H1 (cell line): ENCODE measurements around the gene BRICD5. TPM values are rescaled to one million over a fixed set of nuclear protein-coding genes. Genes with fewer than 3 reads are reported as not detected.
A peak's percentile ranks its signal among the peaks of the same experiment; 100 is the strongest.

Source experiments
- CTCF ChIA-PET: fragments of 300-600 bp; sonication (Branson Sonifier 250); formaldehyde crosslinking; loops from one replicate; lab custom pipeline; 2021; ENCODE audit not compliant: partially characterized antibody; lab: Charles Lee
- POLR2A ChIA-PET: fragments of 300-600 bp; sonication (Branson Sonifier 250); formaldehyde crosslinking; loops from one replicate; lab custom pipeline; 2021; ENCODE audit warnings: inconsistent platforms; ENCODE audit not compliant: partially characterized antibody; lab: Charles Lee
- DNase-seq, 2 experiments: peaks; one replicate each; pipeline versions ENCODE4 v3.0.0 to v3.0.0-alpha.2; 2010 to 2022; ENCODE audit warnings: low spot score in 2 of 2, low read depth in 1 of 2, mixed read lengths in 1 of 2
- FAIRE-seq: peaks from 2 replicates; lab custom pipeline; 2011; peaks lifted over from hg19 to GRCh38; lab: Jason Lieb, UNC
- H2AFZ ChIP-seq: 2 replicates; pipeline ENCODE4 v1.8.1; 2012; ENCODE audit warnings: low read length, inconsistent platforms
- H2AK5ac ChIP-seq: 2 replicates; pipeline ENCODE4 v1.6.1; 2013; ENCODE audit warnings: low read depth, low read length
- H2BK120ac ChIP-seq: replicated peaks from 2 replicates; pipeline ENCODE3; 2013; ENCODE audit warnings: low read depth, low read length, inconsistent platforms
- H2BK12ac ChIP-seq: 2 replicates; pipeline ENCODE4 v1.6.1; 2013; ENCODE audit warnings: low read depth, low read length
- H2BK15ac ChIP-seq: 2 replicates; pipeline ENCODE4 v1.6.1; 2013; ENCODE audit warnings: low read length
- H2BK20ac ChIP-seq: 2 replicates; pipeline ENCODE4 v1.6.1; 2013; ENCODE audit warnings: low read length
- H2BK5ac ChIP-seq: 2 replicates; pipeline ENCODE4 v1.6.1; 2013; ENCODE audit warnings: low read depth, low read length
- H3K14ac ChIP-seq: 2 replicates; pipeline ENCODE4 v1.6.1; 2013; ENCODE audit warnings: inconsistent platforms; ENCODE audit not compliant: insufficient read length
- H3K18ac ChIP-seq: 2 replicates; pipeline ENCODE4 v1.6.1; 2013; ENCODE audit warnings: low read length; ENCODE audit errors: extremely low read depth
- H3K23ac ChIP-seq: 2 replicates; pipeline ENCODE4 v1.6.1; 2013; ENCODE audit warnings: inconsistent platforms; ENCODE audit not compliant: insufficient read length
- H3K23me2 ChIP-seq: 2 replicates; pipeline ENCODE4 v1.6.1; 2013; ENCODE audit warnings: low read depth, low read length
- H3K27ac ChIP-seq: 2 replicates; pipeline ENCODE4 v1.6.1; 2011; ENCODE audit warnings: low read depth, low read length, inconsistent platforms
- H3K27me3 ChIP-seq, 4 experiments: replicated peaks in 1 of 4; 1 replicate in 1 of 4; 2 replicates in 3 of 4; pipeline versions ENCODE4 v1.6.1 to v1.8.1; 2011 to 2013; ENCODE audit warnings: low read length in 3 of 4, mild to moderate bottlenecking in 3 of 4, inconsistent platforms in 2 of 4, mixed read lengths in 2 of 4, moderate library complexity in 1 of 4; ENCODE audit not compliant: control insufficient read depth in 3 of 4, insufficient read depth in 3 of 4; ENCODE audit errors: extremely low read depth in 1 of 4
- H3K36me3 ChIP-seq, 4 experiments: 2 replicates each; pipeline versions ENCODE4 v1.6.1 to v1.8.1; 2011 to 2013; ENCODE audit warnings: mild to moderate bottlenecking in 4 of 4, low read length in 3 of 4, moderate library complexity in 2 of 4, control low read depth in 1 of 4, inconsistent platforms in 1 of 4; ENCODE audit not compliant: insufficient read depth in 4 of 4, control insufficient read depth in 2 of 4
- H3K4ac ChIP-seq: replicated peaks from 2 replicates; pipeline ENCODE3; 2013; ENCODE audit warnings: low read length, low read depth, mixed read lengths, inconsistent platforms; ENCODE audit not compliant: insufficient read length
- H3K4me1 ChIP-seq, 4 experiments: replicated peaks in 1 of 4; 1 replicate in 1 of 4; 2 replicates in 3 of 4; pipeline versions ENCODE4 v1.6.1 to v1.8.1; 2011 to 2013; ENCODE audit warnings: low read length in 3 of 4, inconsistent platforms in 2 of 4, mixed read lengths in 1 of 4; ENCODE audit not compliant: insufficient read depth in 4 of 4, control insufficient read depth in 3 of 4
- H3K4me2 ChIP-seq, 2 experiments: 2 replicates each; pipeline versions ENCODE4 v1.6.1 to v1.8.1; 2011 to 2013; ENCODE audit warnings: low read depth in 2 of 2, low read length in 2 of 2, control low read depth in 1 of 2, inconsistent platforms in 1 of 2, mild to moderate bottlenecking in 1 of 2; ENCODE audit not compliant: insufficient read depth in 1 of 2
- H3K4me3 ChIP-seq, 4 experiments: fragments of 200-600, 300-600 bp in 1 of 4; sonication (generic), shearing (Covaris generic), sonication (Bioruptor Twin) in 1 of 4; 2 replicates each; pipeline versions ENCODE4 v1.5.1 to v1.8.1; 2011 to 2016; ENCODE audit warnings: low read length in 4 of 4, low read depth in 3 of 4, control low read depth in 2 of 4, inconsistent platforms in 2 of 4, mild to moderate bottlenecking in 2 of 4, mixed read lengths in 1 of 4, moderate library complexity in 1 of 4; ENCODE audit not compliant: insufficient read depth in 2 of 4; ENCODE audit errors: extremely low read depth in 1 of 4
- H3K56ac ChIP-seq: replicated peaks from 2 replicates; pipeline ENCODE3; 2013; ENCODE audit warnings: low read depth, mild to moderate bottlenecking, mixed read lengths, low read length, inconsistent platforms; ENCODE audit not compliant: insufficient read length
- H3K79me1 ChIP-seq: 2 replicates; pipeline ENCODE4 v1.6.1; 2013; ENCODE audit warnings: low read depth, low read length, control low read depth
- H3K79me2 ChIP-seq, 2 experiments: 2 replicates each; pipeline versions ENCODE4 v1.6.1 to v1.8.1; 2012 to 2013; ENCODE audit warnings: low read length in 2 of 2, mild to moderate bottlenecking in 2 of 2, inconsistent platforms in 1 of 2; ENCODE audit not compliant: insufficient read depth in 2 of 2, control insufficient read depth in 1 of 2
- H3K9ac ChIP-seq, 4 experiments: replicated peaks in 1 of 4; 1 replicate in 1 of 4; 2 replicates in 3 of 4; pipeline versions ENCODE4 v1.6.1 to v1.8.1; 2011 to 2013; ENCODE audit warnings: low read depth in 3 of 4, low read length in 3 of 4, control low read depth in 2 of 4, mild to moderate bottlenecking in 2 of 4, moderate library complexity in 2 of 4, inconsistent platforms in 1 of 4; ENCODE audit errors: extremely low read depth in 1 of 4
- H3K9me3 ChIP-seq, 2 experiments: 2 replicates each; pipeline versions ENCODE4 v1.6.1 to v1.8.1; 2012 to 2013; ENCODE audit warnings: mild to moderate bottlenecking in 2 of 2, moderate library complexity in 2 of 2, control low read depth in 1 of 2, inconsistent platforms in 1 of 2, low read depth in 1 of 2, low read length in 1 of 2, mixed read lengths in 1 of 2; ENCODE audit not compliant: insufficient read depth in 2 of 2
- H4K20me1 ChIP-seq, 2 experiments: replicated peaks in 1 of 2; 2 replicates each; pipeline versions ENCODE3 to v1.8.1; 2011 to 2013; ENCODE audit warnings: inconsistent platforms in 2 of 2, low read length in 2 of 2, mild to moderate bottlenecking in 1 of 2; ENCODE audit not compliant: insufficient read depth in 2 of 2, control insufficient read depth in 1 of 2
- H4K5ac ChIP-seq: 2 replicates; pipeline ENCODE4 v1.6.1; 2013; ENCODE audit warnings: low read length, low read depth, mixed read lengths, inconsistent platforms; ENCODE audit not compliant: insufficient read length
- H4K8ac ChIP-seq: 2 replicates; pipeline ENCODE4 v1.8.0; 2013; ENCODE audit warnings: mild to moderate bottlenecking, moderate library complexity, low read length, inconsistent platforms; ENCODE audit not compliant: insufficient read depth; ENCODE audit errors: extremely low read depth
- H4K91ac ChIP-seq: replicated peaks from 2 replicates; pipeline ENCODE3; 2013; ENCODE audit warnings: low read length, mixed read lengths, inconsistent platforms; ENCODE audit not compliant: insufficient read length
- CTCF ChIP-seq, 3 experiments: IDR thresholded peaks; 1 replicate in 2 of 3; 2 replicates in 1 of 3; pipeline versions ENCODE4 v1.5.1 to v1.6.1; 2011; ENCODE audit warnings: low read length in 3 of 3, mild to moderate bottlenecking in 3 of 3, inconsistent platforms in 2 of 3, low read depth in 1 of 3, moderate library complexity in 1 of 3; ENCODE audit not compliant: insufficient read depth in 1 of 3; ENCODE audit errors: control extremely low read depth in 1 of 3
- KDM1A ChIP-seq: fragments of 200-600, 300-600 bp; sonication (generic); IDR thresholded peaks from 2 replicates; pipeline ENCODE4 v1.7.1; 2016; ENCODE audit warnings: mild to moderate bottlenecking, low read length, borderline replicate concordance
- POLR2A ChIP-seq, 2 experiments: IDR thresholded peaks; 1 replicate in 1 of 2; 2 replicates in 1 of 2; pipeline ENCODE4 v1.6.1; 2011; ENCODE audit warnings: low read depth in 2 of 2, low read length in 2 of 2, mild to moderate bottlenecking in 2 of 2; ENCODE audit errors: control extremely low read depth in 1 of 2
- RAD21 ChIP-seq, 2 experiments: IDR thresholded peaks in 1 of 2; conservative IDR thresholded peaks in 1 of 2; 2 replicates each; pipeline ENCODE4 v1.6.1; 2011; ENCODE audit warnings: low read depth in 2 of 2, low read length in 2 of 2, improper control_type of control experiment in 1 of 2, inconsistent platforms in 1 of 2, mild to moderate bottlenecking in 1 of 2, moderate library complexity in 1 of 2
- RXRA ChIP-seq: IDR thresholded peaks from 2 replicates; pipeline ENCODE4 v1.6.1; 2011; ENCODE audit warnings: low read depth, mild to moderate bottlenecking, low read length, moderate library complexity; ENCODE audit not compliant: insufficient read depth
- TCF12 ChIP-seq: IDR thresholded peaks from 2 replicates; pipeline ENCODE4 v1.6.1; 2011; ENCODE audit warnings: low read depth, mild to moderate bottlenecking, low read length
- WGBS, 2 experiments: shearing (Covaris generic) in 1 of 2; methylation state at CpG; one replicate each; pipeline versions ENCODE4 v1.1.6 to v1.1.7; 2013 to 2015; ENCODE audit warnings: low lambda C conversion rate in 2 of 2, mixed read lengths in 2 of 2, inconsistent platforms in 1 of 2, low coverage in 1 of 2, missing lambda C conversion rate in 1 of 2; ENCODE audit not compliant: insufficient replicate concordance in 2 of 2, insufficient coverage in 1 of 2, insufficient read length in 1 of 2; ENCODE audit errors: extremely low coverage in 1 of 2, missing lambda C conversion rate in 1 of 2; 5-methylcytosine and 5-hydroxymethylcytosine counted together
- polyA plus RNA-seq, 7 experiments: library from polyadenylated mRNA; depleted of rRNA in 3 of 7; stranded (reverse) in 5 of 7; unstranded in 2 of 7; fragments of >200 nt in 5 of 7; fragments of 200-250 nt in 2 of 7; gene quantifications; 1 replicate in 5 of 7; 2 replicates in 1 of 7; 4 replicates in 1 of 7; pipeline versions ENCODE4 v1.2.1 to v1.2.3, GENCODE V29; 2011 to 2013; ENCODE audit warnings: missing spikeins in 2 of 7, mixed read lengths in 2 of 7
- total RNA-seq: library from RNA; stranded (reverse); fragmentation: NEBNext Ultra II Directional; extraction: Animal tissue kit (Norgen Biotek cat#: 25700); gene quantifications from 2 replicates; pipeline ENCODE4 v1.2.1, GENCODE V29; 2021
- TF ChIP-seq, protein P1 (sequence below): IDR thresholded peaks from 2 replicates; pipeline ENCODE4 v1.6.1; 2011; ENCODE audit warnings: low read length, improper control_type of control experiment

Gene BRICD5
- total and polyA plus RNA-seq, 2 of the 8 experiments (the other 6 are each of a cell fraction or from before 2014, with no cell fraction given) = 8.5 to 14.2 TPM

DNA sequence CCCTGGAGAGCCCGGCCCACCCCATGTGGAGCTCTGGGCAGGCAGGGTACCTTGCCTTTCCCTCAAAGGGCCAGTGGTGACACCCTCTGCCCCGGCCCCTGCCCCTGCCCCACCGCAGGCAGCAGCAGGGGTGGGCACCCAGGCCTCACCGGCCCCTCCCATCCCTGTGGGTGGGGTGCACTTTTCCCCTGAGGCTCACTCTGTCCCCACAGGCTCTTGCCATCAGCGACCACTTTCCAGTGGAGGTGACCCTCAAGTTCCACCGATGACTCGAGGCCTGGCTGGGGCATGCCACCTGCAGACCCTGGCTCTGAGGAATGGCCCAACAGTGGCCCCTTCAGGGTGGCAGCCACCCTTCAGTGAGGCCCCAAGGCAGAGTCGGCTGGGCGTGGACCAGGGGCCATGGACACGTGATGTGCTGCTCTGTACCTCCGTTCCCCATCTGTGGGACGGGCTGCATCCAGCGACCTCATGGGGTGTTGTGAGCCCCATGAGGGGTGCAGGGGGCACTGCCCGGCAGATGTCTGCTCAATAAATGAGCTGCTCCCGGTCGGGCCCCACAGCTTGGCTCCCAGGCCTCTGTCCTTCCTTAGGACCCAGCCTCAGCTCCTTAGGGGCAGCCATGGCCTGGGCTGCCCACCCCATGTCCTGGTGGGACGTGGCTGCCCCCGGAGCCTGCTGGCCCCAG, 27.6 kb upstream of the BRICD5 start:
- no peak overlapping the region for H2BK5ac ChIP-seq
- WGBS, 2 experiments = 62% methylated on average over 16 of the region's 18 CpGs; no CpG with 5 or more reads in 1 of the 2 experiments
- TF ChIP-seq RXRA (no peak), TCF12 (no peak), CTCF (IDR thresholded peaks at IDR 0.05; ENCODE audit: control extremely low read depth in 1 of 3, insufficient read depth in 1 of 3, low read depth in 1 of 3, low read length in 3 of 3) (peak in 1 of 3 experiments; percentile 20; a peak in 1 of 4 replicates), RAD21 (IDR thresholded peaks at IDR 0.05 in 1 of 2, conservative IDR thresholded peaks at IDR 0.05 in 1 of 2; ENCODE audit: low read depth in 2 of 2, low read length in 2 of 2) (peak in 1 of 2 experiments; percentile 22; a peak in 1 of 4 replicates), POLR2A (IDR thresholded peaks at IDR 0.05; ENCODE audit: control extremely low read depth in 1 of 2, low read depth in 2 of 2, low read length in 2 of 2) (peak in 1 of 2 experiments; percentile 16; a peak in 2 of 3 replicates), KDM1A (no peak)
- TF ChIP-seq, protein P1, sequence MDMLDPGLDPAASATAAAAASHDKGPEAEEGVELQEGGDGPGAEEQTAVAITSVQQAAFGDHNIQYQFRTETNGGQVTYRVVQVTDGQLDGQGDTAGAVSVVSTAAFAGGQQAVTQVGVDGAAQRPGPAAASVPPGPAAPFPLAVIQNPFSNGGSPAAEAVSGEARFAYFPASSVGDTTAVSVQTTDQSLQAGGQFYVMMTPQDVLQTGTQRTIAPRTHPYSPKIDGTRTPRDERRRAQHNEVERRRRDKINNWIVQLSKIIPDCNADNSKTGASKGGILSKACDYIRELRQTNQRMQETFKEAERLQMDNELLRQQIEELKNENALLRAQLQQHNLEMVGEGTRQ = no peak

More for the DNA sequence above, 27.6 kb upstream of the BRICD5 start:
- no peak overlapping the region for H3K23ac ChIP-seq
- no peak overlapping the region for H3K27ac ChIP-seq
- no peak overlapping the region for H3K18ac ChIP-seq
- ChIA-PET POLR2A (interaction anchor here (0.6 to 8.6 kb wide), 23 partner anchors 11 to 277 kb away, joined by 3 to 181 read pairs (median 5); partner anchors contain the start of genes BRICD5, E4F1, ECI1 and TEDC2), CTCF (interaction anchor here (0.5 to 1.8 kb wide), 12 partner anchors 9 to 1998 kb away, joined by 3 to 11 read pairs (median 4); partner anchors contain the start of gene ECI1)
- H4K5ac ChIP-seq = no peak overlapping the region
- peak overlapping the region; percentile 78 for H3K4ac ChIP-seq
- H4K8ac ChIP-seq = peak overlapping the region; percentile 28; the same call in 1 of the 2 replicates
- H3K4me3 ChIP-seq = peak overlapping the region in 1 of 4 experiments; percentile 63; a peak in 1 of 8 replicates
- no peak overlapping the region for H2BK20ac ChIP-seq
- no peaks in the 10 kb centered on the region; the same call in 1 of the 2 replicates for H3K79me1 ChIP-seq
- H3K4me1 ChIP-seq = peaks cover 0 to 19% (median 10%) of the 10 kb centered on the region in 4 experiments; a peak in 5 of 7 replicates
- peak overlapping the region; percentile 78 to 82 for H3K4me2 ChIP-seq
- H3K23me2 ChIP-seq = peaks cover 16% of the 10 kb centered on the region; the same call in 1 of the 2 replicates
- FAIRE-seq (no peak), DNase-seq (peak in 1 of 2 experiments; percentile 67)
- H2AFZ ChIP-seq = no peak overlapping the region
- H2AK5ac ChIP-seq = no peak overlapping the region
- no peak overlapping the region for H3K14ac ChIP-seq
- H3K56ac ChIP-seq = no peak overlapping the region
- no peaks in the 10 kb centered on the region for H3K9me3 ChIP-seq
- peaks cover 0 to 18% of the 10 kb centered on the region in 2 experiments for H4K20me1 ChIP-seq
- H3K9ac ChIP-seq = no peak overlapping the region
- peaks cover 9 to 34% (median 13%) of the 10 kb centered on the region in 4 experiments; a peak in 7 of 8 replicates for H3K36me3 ChIP-seq
- H2BK120ac ChIP-seq = no peak overlapping the region
- H2BK12ac ChIP-seq = no peak overlapping the region
- peaks cover 4 to 20% (median 16%) of the 10 kb centered on the region in 4 experiments; a peak in 6 of 7 replicates for H3K27me3 ChIP-seq
- H3K79me2 ChIP-seq = no peaks in the 10 kb centered on the region
- H2BK15ac ChIP-seq = no peak overlapping the region
- no peak overlapping the region for H4K91ac ChIP-seq
